H1 (cell line): Measurements from ENCODE around the gene ALG5. TPM values are rescaled to one million over a fixed set of nuclear protein-coding genes. Genes with fewer than 3 reads are reported as not detected.

ENCODE experiments used
- polyA plus RNA-seq, 7 experiments: library from polyadenylated mRNA; depleted of rRNA in 3 of 7; stranded (reverse) in 5 of 7; unstranded in 2 of 7; fragments of >200 nt in 5 of 7; fragments of 200-250 nt in 2 of 7; gene quantifications; 1 replicate in 5 of 7; 2 replicates in 1 of 7; 4 replicates in 1 of 7; pipeline versions ENCODE4 v1.2.1 to v1.2.3, GENCODE V29; 2011 to 2013; ENCODE audit warnings: missing spikeins in 2 of 7, mixed read lengths in 2 of 7
- total RNA-seq: library from RNA; stranded (reverse); fragmentation: NEBNext Ultra II Directional; extraction: Animal tissue kit (Norgen Biotek cat#: 25700); gene quantifications from 2 replicates; pipeline ENCODE4 v1.2.1, GENCODE V29; 2021
- TF ChIP-seq, protein P1 (sequence below): IDR thresholded peaks from 2 replicates; pipeline ENCODE4 v1.6.1; 2011; ENCODE audit warnings: low read length, improper control_type of control experiment

The ALG5 gene
- total and polyA plus RNA-seq, 2 of the 8 experiments (the other 6 are each of a cell fraction or from before 2014, with no cell fraction given): 15.0 to 24.3 TPM

DNA sequence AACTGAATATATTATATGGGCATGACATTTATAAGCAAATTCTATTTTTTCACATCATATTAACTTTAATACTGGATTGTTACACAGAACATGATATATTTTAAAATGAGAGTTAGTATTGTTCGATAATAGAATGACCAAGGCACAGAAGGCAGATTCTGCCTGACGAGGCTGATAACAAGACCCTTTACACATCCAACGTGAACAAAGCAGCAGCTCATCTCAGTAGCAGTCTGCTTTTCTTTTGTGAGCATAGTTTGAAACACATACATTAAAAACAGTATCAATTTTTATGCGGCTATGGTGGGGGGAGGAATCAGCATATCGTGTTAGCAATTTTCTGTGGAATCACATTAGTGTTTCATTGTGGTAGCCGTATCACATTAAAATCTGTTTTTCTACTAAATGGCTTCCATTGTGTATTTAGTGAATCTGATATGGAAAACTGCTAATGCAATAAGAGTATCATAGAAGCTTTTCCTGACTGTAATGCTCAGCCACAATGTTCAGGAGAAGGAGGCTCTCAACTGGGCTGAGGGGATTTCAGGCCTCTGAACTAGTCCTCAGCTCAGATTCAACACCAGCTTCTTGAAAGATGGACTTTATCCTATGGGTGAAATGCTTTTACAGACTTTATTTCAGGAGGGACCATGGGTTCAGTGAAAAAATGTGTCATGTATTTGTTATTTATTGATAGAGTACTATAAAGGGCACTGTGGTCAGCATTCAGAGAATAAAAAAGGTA lies 83.1 kb downstream of the ALG5 start (continued):
- TF ChIP-seq, protein P1, sequence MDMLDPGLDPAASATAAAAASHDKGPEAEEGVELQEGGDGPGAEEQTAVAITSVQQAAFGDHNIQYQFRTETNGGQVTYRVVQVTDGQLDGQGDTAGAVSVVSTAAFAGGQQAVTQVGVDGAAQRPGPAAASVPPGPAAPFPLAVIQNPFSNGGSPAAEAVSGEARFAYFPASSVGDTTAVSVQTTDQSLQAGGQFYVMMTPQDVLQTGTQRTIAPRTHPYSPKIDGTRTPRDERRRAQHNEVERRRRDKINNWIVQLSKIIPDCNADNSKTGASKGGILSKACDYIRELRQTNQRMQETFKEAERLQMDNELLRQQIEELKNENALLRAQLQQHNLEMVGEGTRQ: no peak
